GM13977 (cell line): ENCODE measurements around the gene NES.

Source experiments
- DNase-seq: peaks from one replicate; pipeline ENCODE4 v3.0.0; 2012; ENCODE audit warnings: low spot score
- CTCF ChIP-seq: IDR thresholded peaks from 2 replicates; pipeline ENCODE4 v1.5.1; 2012; ENCODE audit warnings: mild to moderate bottlenecking, control low read depth; ENCODE audit not compliant: insufficient read depth; ENCODE audit errors: extremely low read depth, missing control alignments
- in situ Hi-C: fragments of 300-500 bp; cut with MboI; formaldehyde crosslinking; loops from one replicate; pipeline ENCODE4 v1.12.0; 2022; ENCODE audit warnings: low sequenced_read_pairs, low pct_unique_long_range_greater_than_20kb, mixed read lengths, inconsistent platforms; ENCODE audit not compliant: unreplicated experiment

The NES gene

DNA sequence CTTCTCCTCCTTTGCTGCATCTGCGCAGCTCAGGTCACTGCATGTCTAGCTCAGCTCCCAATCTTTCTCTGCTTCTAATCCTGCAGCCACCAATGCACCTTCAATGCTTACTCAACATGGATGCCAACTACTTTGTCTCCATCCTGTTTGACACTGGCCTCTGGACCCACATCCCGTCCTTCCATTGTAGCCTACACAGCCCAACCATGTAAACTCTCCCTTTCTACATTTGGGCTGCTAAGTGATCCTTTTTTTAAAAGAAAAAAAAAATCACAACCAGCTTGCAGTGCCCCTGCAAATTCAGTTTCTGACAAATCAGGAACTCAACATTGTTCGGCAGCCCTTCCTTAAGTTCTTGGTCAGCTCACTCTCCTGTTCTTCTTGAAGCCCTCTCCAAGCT lies 37.6 kb upstream of the NES start:
- DNase-seq: no peak
- in situ Hi-C loops: loop anchor here (25.0 kb wide), 1 partner anchor 147 kb away; the partner anchor contains the start of genes INSRR and NTRK1

GRCh38 chr1:156712626-156713025 lies 35.4 kb upstream of the NES start:
- in situ Hi-C loops: loop anchor here (25.0 kb wide), 1 partner anchor 150 kb away; the partner anchor contains the start of genes INSRR and NTRK1
- DNase-seq: no peak
- no peak for TF ChIP-seq CTCF

More for the DNA sequence above, 37.6 kb upstream of the NES start:
- no peak for TF ChIP-seq CTCF

- in situ Hi-C loops: loop anchor here (25.0 kb wide), 1 partner anchor 151 kb away; the partner anchor contains the start of genes INSRR and NTRK1
- DNase-seq: no peak
- no peak for TF ChIP-seq CTCF
These were observed 34.0 kb upstream of the NES start for GRCh38 chr1:156711011-156711817.

DNA sequence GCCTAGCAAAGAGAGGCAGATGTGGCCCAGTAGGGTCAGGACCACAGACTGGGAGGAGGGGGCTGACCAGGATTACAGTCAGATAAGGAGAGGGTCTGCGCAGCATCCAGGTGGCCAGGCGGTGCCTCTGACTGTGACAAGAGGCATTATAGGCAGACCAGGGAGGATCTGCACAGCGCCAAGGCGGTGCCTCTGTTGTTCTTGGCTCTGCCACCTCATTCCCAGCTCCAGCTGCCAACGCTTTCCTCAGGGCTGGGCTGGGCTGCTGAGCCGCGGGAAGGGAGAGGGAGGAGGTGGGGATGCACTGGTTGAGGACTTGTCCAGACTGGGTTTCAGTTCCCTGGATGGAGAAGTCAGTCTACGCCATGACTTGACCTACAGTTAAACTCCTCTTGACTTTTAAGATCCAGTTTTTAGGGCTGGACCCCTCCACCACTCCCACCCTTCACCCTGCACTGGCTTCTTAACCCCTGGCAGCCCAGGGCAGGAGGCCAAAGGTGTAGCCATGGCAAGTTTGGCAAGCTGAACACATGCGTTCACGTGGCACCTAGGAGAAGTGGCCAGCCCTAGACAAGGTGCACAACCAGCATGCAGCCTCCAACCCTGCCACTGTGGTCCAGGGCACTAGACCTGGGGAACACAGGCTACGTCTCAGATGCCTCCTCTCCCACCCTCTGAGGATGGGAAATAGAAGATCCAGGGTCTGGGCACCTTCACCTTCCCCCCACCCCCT lies 32.7 kb upstream of the NES start:
- in situ Hi-C loops: loop anchor here (25.0 kb wide), 1 partner anchor 152 kb away; the partner anchor contains the start of genes INSRR and NTRK1
- TF ChIP-seq CTCF: no peak
- DNase-seq: no peak

- TF ChIP-seq CTCF: no peak
- DNase-seq: no peak
- in situ Hi-C loops: loop anchor here (25.0 kb wide), 1 partner anchor 153 kb away; the partner anchor contains the start of genes INSRR and NTRK1
These were observed 31.8 kb upstream of the NES start for GRCh38 chr1:156709031-156709430.

- DNase-seq: no peak
- in situ Hi-C loops: loop anchor here (25.0 kb wide), 1 partner anchor 154 kb away; the partner anchor contains the start of genes INSRR and NTRK1
- no peak for TF ChIP-seq CTCF
These were observed 31.0 kb upstream of the NES start for GRCh38 chr1:156708218-156708661.
